Inflammatory macrophage treated with lipopolysaccharide for 1 hour (primary cell): ENCODE measurements around the gene TMEM237.
A peak's percentile ranks its signal among the peaks of the same experiment; 100 is the strongest.
"Not testable (repeated sequence)": the region's sequence is repeated elsewhere in the genome, so short reads cannot be mapped to it uniquely, and the experiment has no call there.

ENCODE experiments used
- DNase-seq, 2 donors: peaks; one replicate each; pipeline ENCODE4 v3.0.0-alpha.2; 2020 to 2022

Gene TMEM237, protein sequence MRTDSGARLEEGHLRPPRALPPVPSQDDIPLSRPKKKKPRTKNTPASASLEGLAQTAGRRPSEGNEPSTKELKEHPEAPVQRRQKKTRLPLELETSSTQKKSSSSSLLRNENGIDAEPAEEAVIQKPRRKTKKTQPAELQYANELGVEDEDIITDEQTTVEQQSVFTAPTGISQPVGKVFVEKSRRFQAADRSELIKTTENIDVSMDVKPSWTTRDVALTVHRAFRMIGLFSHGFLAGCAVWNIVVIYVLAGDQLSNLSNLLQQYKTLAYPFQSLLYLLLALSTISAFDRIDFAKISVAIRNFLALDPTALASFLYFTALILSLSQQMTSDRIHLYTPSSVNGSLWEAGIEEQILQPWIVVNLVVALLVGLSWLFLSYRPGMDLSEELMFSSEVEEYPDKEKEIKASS

DNA sequence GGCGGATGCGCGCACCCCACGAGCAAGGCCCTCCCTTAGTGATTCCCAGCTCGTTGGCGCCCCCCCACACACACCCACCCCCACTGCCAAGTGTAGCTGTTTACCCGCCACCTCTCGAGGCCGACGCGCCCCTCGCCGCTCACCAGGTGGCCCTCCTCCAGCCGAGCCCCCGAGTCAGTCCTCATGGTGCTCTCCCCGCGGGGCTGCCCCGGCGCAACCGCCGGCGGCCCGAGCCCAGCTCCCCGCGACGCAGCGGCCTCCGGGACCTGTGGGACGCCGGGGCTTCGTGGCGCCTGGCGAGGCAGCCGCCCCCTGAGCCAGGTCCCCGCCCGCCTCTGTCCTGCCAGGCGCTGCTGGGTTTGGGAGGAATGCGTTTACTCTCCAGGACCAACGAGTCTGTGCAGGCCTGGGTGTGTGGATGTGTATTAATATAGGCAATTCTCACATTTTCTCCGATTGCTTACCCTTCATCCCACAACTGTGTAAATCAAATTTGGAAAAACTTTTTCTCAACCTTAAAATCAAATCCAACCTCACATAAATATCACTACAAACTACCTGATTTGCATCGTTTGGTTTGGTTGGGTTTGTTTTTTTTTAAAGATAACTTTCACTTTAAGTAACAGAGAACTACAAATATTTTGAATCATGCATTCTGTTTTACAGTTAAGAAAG is at the start of gene TMEM237:
TSS of gene TMEM237 (minus strand) at position 288 of the 675 bp plus-strand sequence. CDS start at position 185, 103 bp downstream.
- no peak for DNase-seq

DNA sequence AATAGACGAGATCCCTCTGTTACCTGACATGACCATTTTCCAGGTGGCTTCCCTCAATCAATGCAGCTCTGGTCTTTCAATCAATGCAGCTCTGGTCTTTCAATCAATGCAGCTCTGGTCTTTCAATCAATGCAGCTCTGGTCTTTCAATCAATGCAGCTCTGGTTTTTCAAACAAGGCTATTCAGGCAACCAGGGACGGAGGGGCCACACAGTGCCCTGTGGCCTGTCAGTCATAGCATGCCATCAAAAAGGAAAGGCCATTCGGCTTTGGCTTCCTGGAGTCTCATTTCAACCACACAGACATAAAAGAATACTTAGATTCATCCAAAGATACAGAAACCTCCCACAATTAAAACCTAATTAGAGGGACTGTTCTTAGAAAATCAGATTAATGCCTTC is 41.9 kb upstream of the TMEM237 start:
- DNase-seq: no peak

DNA sequence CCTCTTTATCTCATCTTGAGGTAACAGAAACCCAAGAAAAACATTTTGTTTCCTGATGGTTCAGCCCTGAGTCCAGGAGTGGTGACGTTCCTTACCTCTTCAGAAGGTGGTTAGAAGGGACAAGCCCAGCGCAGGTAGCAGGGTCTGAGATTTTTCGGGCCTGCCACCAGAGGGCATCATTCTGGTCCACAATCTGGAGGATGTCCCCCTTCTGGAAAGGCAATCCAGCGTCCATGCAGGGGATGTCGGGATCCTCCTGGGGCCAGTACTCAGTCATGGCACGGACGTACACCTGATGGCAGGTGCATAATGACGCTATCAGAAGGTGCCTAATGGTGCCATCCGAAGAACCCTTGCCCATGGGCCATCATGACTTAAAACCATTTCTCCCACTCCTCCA is 37.4 kb upstream of the TMEM237 start:
- no peak for DNase-seq

DNA sequence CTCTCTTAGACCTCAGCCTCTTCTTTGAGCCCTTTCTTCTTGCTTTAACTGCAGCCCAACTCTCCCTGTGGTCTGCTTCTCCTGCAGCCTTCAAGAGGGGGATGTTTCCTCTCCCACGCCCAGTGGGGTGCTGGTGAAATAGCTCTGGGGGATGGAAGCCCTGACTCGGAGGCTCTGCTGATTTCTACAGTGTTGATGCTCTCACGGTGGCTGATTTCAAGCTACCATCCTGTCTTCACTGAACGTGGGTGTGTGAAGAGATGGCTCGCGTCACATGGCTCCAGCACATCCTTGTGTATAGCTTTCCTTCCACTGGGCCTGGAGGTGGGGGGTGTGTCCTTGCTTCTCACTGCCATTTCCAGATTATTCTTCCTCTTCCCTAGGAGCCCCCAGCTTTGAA is 35.1 kb upstream of the TMEM237 start:
- DNase-seq: peak in 1 of 2 donors; percentile 73

DNA sequence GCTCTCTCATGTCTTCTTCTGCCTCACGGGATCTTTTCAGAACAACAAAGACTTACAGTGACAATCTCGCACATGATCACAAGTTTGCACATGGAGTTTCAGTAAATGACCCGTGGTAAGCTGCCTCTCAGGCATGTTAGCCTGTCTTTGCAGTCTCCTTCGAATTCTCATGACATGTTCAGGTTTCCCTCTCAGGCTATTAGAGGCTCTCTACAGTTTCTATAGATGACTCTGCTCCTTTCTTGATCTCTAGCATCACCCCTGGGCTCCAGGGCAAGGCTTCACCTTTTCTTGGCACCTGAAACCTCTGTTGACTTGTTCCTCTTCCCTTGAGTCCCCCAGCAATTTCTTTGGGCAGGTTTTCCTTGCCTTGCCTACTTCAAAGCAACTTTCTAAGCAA is 32.2 kb upstream of the TMEM237 start:
- no peak for DNase-seq

DNA sequence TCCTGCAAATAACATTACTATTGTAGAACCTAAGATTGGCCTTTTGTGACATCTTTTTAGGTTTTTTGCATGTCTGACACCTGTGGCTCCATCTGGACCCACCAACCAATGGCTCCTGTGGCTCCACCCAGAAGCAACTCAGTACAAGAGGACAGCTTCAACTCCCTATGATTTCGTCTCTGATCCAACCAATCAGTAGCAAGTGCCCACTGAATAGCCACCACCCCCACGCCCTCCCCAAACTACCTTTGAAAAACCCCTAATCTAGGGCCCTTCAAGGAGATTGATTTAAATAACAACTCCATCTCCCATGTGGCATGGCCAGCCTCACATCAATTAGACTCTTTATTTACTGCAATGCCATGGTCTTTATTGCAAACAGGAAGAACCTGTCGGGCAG is 31.5 kb upstream of the TMEM237 start:
- no peak for DNase-seq

DNA sequence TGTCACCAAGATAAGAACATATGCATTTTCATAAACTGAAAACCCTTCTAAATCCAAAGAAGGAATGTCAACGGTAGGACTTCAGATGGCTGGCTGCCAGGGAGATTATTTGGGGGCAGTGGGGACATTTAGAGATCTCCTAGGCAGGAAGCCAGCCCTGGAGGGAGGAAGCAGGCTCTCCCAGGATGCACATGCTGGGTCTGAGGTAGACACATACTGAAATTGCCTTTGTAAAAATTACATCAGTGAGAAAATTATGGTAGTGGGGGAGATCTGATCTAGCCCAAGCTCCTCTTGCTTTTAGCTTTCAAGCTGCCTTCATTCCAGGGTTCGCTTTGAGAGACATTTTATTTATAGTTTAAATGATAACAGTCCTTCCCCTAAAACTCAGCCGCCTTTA is 31.0 kb upstream of the TMEM237 start:
- DNase-seq: no peak

DNA sequence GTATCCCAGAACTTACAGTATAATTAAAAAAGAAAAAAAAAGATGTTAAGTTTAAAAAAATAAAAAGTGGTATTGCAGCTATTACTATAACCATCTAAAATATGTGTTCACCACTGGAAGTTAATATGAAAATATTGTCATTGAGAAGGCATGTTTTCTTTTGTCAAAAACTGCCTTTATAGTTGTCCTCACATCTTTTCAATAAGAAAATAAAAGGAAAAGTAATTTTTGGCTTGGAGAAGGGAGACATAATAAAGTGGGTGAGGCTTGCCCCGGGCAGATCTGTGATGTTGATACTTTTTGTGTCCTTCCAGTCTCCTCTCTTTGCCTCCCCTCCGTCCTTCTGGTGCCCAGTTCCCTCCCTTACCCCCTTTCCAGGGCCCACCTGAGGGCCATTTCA is 30.2 kb upstream of the TMEM237 start:
- no peak for DNase-seq

DNA sequence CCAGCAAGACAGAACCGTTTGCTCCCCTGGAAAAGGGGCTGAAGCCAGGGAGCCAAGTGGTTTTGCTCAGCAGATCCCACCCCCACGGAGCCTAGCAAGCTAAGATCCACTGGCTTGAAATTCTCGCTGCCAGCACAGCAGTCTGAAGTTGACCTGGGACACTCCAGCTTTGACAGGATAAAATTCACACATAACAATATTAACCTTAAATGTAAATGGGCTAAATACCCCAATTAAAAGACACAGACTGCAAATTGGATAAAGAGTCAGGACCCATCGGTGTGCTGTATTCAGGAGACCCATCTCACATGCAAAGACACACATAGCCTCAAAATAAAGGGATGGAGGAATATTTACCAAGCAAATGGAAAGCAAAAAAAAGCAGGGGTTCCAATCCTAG is 27.9 kb upstream of the TMEM237 start:
- DNase-seq: not testable (repeated sequence)

DNA sequence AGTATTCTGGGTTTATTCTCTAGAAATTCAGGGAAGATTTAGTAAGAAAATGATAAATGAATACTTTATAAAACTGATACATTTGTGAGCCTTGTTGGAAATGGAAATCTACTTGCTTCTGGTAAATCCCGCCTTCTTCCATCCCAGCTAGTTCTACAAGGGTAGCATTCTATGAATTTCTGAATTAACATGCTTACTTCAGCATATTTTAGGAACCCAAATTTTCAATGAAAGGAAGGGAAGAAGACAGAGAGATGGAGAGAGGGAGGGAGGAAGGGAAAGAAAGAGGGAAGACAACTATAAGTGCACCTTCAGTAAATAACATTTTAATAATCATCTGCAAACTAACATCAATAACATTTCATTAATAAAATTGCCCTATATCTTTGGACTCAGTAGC is 26.6 kb upstream of the TMEM237 start:
- DNase-seq: no peak

DNA sequence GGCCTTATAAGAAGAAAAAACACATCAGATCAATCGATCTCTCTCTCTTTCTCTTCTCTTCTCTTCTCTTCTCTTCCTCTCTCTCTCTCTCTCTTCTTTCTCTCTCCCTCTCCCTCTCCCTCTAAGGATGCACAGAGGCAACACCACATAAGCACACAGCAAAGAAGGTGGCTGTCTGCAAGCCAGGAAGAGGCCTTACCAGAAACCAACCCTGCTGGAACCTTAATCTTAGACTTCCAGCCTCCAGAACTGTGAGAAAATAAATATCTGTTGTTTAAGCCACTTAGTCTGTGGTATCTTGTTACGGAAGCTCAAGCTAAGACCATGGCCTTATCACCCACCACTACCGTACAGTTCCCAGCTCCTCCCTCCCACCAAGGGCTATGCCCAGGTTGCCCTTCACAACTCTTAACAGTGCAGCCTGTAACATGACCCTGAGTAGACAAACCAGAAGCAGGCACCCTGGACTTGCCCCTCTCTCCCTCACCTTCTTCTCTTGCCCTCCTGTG is 25.2 kb upstream of the TMEM237 start:
- DNase-seq: no peak

DNA sequence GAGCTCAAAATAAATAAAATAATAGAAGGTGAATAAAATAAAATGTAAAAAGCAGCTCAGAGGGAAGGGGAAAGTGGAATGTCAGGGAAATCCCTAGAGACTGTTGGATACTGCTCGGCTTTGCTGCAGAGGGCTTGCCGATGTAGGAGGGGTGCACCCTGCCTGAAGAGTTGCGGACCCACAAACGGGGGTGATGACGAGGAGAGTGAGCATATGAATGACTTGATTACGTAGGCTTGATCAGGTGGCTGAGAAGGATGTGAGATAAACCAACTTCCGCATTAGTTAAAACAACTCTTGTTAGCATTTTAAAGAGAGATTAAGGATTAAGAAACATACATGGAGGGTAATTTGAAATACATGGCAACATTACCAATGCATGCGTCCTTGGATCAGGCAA is 21.0 kb upstream of the TMEM237 start:
- DNase-seq: no peak

DNA sequence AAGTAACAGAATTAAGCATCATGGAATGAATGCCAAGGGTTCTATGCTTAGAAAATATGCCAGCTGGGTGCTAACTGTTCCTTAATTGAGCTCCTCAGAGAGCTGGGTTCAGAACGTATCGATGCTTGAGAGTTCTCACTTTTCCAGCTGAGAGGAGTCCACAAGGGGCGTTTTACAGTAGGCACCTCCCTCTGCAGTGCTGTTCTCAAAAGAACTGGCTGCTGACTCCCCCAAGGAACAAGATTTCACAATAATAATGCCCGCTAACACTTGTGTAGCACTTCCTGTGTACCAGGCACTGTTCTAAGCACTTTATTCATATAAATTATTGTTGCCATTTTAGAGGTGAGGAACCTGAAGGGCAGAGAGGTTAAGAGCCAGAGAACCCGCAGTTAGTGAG is 18.1 kb upstream of the TMEM237 start:
- peak in 1 of 2 donors; percentile 47 for DNase-seq

DNA sequence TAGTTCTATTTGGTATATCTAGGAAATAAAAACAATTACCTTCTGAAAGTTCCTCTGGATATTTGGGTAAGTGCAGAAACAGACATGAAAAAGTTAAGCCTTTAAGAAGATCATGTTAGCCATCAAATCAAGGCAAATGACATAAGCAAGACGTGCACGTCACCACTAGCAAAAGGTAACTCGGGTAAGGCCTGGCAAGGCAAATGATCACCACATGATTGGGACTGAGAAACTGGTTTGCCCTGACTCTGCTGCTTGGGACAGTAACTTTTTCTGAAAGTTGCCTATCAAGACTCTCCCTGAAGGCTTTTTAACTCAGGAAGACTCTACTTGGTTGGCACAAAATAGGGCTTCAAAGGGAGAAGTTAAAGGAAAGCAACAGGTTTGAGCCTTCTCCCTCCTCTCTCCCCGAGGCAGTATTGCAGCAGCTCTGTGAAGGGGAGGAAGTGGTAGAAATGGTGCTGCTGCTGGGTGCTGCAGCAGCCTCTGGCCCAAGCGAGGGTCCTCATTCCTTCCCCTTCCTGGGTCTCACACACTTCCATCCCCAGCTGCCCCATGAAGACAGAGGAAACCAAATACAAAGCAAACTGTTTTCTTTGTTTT is 17.1 kb upstream of the TMEM237 start:
- DNase-seq: no peak

DNA sequence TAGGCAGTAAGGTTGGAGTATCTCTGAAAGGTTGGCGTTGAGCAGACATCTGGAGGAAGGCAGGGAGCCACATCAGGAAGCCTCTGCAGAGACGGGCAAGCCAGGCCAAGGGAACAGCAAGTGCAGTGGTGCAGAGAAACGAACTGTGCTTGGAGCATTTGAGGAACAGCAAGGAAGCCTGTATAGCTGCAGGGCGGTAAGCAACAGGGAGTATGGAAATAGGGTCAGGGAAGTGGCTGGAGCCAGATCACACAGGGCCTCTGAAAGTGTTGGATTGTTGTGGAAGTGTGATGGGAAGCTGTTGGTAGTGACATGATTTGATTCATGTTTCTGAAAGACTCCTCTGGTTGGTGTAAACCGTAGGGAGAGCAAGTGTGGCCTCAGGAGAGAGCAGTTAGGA is 13.4 kb upstream of the TMEM237 start:
- no peak for DNase-seq

DNA sequence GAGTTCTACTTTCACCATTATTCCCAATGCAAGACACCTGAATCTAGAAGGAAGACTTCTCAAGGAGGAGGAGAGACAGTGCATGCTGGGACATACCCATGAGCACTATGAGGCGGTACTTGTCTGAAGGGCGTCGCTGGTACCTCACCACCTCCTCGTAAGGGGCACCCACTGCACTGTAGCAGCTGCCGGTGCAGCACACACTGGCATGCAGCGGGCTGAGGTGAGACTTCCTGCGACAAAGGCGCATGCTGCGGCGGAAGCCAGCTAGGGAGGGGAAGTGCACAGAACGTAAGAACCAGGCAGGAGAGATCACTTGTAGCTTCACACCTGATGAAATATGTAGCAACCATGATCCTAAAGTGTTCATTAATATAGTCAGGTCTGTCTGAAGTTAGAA is 12.8 kb upstream of the TMEM237 start:
- DNase-seq: no peak

DNA sequence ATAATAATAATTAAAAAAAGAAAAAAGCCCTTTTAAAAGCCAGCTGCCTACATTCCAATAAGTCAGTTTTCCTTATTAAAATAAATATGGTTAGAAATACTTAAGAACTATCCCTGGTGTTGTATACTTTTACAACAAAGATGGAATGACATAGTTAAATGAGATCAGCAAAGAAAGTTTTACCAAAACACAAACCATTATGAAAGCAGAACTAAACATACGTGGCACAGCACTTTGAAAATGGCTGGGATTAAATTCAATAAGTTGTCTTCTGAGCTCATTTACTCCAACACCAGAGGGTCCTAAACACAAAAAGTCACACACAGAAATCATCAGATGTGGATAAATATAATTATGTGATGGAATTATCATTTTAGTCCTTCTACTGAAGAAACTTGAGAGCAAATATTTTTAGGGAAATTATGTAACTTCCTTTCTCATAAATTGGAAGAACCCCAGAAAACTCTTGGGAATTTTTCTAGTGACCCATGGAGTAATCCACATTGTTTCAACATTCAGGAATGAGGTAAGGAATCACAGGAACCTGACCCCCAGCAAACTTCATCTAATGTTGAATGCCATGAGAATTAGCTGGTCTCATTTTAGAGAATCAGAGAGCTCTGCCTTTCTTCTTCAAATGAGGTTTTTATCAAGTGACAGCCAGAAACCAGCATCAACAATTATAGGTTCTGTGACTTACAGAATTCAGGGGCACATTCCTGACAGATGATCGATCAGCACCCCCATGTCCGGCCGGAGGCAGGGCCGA is 11.5 kb upstream of the TMEM237 start:
- peak; percentile 77 to 88 for DNase-seq

DNA sequence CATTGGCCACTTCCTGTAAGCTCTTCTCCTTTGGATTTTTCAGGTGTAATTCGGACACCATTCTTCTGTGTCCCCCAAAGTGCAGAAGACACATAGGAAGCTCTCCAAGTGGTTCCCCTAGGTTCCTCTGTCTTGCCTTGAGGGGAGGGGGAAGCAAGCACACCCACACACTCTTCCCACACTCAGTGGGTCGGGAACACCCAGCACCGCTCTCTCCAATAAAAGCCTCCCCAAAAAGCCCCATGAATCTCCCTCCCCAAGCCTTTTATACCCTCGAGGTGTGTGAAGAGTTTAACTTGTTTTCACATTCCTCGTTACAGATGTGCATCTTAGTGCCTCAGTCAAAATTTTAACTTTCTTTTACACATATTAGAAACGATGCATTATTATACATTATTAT is 9.9 kb upstream of the TMEM237 start:
- DNase-seq: peak; percentile 52 to 75

DNA sequence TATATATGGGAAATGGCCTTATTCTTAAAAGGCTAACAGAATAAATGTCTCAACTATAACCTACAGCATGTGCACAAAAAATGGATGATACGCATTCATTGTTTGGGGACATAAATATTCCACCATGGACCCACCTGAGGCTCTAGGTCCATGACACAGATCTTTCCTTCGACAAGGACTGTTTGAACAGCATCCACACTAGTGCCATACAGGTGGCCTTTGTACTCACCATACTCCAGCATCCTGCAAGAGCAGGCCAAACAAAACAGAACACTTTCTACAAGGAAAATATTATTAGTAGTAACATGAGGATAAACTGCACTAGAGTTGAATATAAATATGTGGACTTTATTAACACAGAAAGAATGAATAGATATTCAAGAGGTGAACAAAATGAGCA is 6.1 kb upstream of the TMEM237 start:
- DNase-seq: no peak

DNA sequence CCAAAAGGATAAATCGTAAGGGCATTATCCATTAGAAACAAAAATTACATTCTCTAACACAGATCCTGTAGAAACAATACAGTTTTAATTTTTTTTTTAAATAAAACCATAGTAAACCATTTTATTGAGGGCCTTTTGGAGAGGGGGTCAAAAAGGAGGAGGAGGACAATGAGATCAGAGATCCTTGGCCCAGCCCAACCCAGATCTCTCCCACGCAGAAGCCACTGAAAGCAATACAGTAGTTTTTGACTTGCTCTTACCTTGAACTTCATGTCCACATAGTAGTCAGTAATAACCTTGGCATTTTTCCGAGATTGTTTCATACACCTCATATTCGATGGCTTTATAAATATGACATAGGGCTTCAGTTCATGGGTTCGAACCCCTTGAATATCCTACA is 4.1 kb upstream of the TMEM237 start:
- no peak for DNase-seq

DNA sequence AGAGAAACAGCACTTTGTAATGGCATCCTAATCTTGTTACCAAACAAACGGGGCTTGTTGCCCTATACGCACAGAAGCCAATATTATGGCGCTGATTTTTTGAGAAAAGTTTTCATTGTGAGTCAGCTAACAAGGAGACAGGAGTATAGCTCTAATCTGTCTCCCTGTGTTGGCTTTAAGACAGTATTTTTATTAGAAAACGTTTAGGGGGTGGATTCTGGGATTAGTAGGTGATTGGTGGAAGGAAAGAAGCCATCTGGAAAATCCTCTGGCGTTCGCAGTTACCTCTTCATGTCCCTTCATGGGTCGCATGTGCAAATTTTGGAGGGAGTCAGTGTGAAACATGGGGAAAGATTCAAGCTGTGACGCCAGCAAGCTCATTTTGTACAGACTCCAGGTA is 698 bp upstream of the TMEM237 start:
- no peak for DNase-seq

DNA sequence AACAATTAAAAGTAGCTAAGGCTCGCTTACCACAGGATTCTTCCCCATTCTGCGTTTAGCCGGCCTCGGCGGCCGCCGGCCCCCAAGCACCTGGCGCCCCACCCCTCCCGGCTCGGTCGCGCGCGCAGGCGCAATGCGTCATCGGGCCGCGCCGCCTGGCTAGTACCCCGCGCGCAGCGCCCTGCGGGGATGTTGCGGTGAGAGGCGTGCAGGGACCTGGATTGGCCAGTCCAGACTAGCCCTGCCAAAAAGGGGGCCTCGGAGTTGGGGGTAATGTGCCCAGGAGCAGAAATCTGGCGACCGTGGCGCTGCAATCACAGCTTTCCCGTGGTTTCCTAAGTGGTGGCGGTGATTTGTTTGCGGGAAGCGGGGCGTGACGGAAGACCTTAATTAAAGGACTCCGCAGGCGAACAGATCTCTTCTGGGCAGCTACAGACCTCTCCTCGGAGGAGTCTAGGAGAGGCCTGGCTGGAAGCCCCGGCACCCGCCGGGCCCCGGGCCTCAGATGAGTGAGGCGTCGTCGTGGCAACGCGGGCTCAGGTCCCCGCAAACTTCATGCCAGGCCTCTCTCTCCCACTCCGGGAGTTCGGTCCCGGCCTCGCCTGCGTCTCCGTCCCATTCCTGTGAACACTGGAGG is 606 bp downstream of the TMEM237 start:
- DNase-seq: peak; percentile 54 to 82
